ENCODE data around the gene SIRT4.
A peak's percentile ranks its signal among the peaks of the same experiment; 100 is the strongest.

Gene SIRT4

DNA sequence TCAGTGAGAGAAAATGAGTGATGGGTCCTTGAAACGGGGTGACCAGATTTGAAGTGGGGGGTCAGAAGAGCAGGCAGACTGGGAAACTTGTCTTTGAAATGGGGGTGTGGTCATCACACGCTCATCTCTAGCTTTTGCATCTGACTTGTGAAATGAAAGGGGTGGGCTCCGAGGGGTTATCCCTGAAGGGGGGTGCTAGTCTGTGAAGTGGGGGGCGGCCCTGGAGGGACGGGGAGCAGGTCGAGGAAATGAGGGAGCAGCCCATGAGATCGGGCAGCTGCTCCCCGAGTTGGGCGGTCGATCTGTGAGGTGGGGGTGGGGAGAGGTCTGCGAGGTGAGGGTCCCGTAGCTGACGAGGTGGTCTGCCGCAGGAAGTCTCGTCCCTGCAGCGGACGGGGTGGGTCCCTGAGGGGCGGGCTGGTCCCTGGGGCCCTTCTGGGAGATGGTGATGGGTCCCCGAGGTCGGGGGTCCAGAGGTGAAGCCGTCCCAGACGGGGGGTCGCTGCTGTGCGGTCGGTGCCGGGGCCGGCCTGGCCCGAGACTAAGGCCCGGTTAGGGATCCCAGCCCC is 37.1 kb upstream of the SIRT4 start:
- Mint-ChIP-seq H3K4me3 (peak overlapping the region; percentile 99), H3K27me3 (ENCODE audit: low read depth) (no peaks in the 10 kb centered on the region), H3K27ac (peak overlapping the region; percentile 85), H3K9me3 (no peaks in the 10 kb centered on the region), H3K4me1 (ENCODE audit: low read depth) (peaks cover 48% of the 10 kb centered on the region), H3K36me3 (ENCODE audit: low read depth) (peaks cover 44% of the 10 kb centered on the region)
- no peak for DNase-seq (ENCODE audit: low spot score)

DNA sequence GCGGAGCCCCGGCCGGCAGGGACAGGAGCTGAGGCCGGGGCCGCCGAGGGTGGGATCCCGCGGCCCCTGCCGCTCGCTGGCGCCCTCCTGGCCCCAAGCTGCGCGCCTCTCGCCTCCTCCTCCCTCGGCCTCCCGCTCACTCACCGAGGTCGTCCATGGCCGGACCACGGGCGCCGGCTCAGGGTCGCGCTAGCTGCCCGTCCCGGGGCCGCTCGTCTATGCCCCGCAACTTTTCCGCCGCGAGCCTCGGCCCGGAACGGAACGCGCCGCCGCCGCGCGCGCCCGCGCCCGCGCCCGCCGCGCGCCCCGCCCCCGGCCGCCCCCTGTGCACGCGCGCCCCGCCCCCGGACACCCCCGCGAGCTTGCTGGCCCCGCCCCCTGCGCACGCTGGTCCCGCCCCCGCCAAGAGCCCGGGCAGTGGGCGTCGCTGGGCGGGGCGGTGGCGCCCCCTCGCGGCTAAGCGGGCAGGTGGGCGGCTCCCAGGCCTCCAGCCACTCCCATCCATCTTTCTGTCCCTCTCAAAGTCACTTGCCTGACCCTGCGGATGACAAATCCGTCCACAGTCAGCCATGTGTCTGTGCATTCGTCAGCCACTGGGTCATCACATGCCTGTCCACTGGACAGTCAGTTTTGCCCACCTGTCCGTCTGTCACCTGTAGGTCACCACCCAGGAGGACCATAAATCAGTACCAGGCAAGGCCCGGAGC is 36.5 kb upstream of the SIRT4 start, which contains the start of gene PXN:
PXN (minus strand) TSS at position 258 of the 707 bp plus-strand sequence; CDS start at position 157, 101 bp downstream.
- Mint-ChIP-seq H3K36me3 (ENCODE audit: low read depth) (peaks cover 39% of the 10 kb centered on the region), H3K27ac (peak within 1 kb of the TSS; percentile 85), H3K9me3 (no peaks in the 10 kb centered on the region), H3K4me3 (peak within 1 kb of the TSS; percentile 99), H3K27me3 (ENCODE audit: low read depth) (no peaks in the 10 kb centered on the region), H3K4me1 (ENCODE audit: low read depth) (peaks cover 43% of the 10 kb centered on the region)
- DNase-seq (ENCODE audit: low spot score) = peak; percentile 88

DNA sequence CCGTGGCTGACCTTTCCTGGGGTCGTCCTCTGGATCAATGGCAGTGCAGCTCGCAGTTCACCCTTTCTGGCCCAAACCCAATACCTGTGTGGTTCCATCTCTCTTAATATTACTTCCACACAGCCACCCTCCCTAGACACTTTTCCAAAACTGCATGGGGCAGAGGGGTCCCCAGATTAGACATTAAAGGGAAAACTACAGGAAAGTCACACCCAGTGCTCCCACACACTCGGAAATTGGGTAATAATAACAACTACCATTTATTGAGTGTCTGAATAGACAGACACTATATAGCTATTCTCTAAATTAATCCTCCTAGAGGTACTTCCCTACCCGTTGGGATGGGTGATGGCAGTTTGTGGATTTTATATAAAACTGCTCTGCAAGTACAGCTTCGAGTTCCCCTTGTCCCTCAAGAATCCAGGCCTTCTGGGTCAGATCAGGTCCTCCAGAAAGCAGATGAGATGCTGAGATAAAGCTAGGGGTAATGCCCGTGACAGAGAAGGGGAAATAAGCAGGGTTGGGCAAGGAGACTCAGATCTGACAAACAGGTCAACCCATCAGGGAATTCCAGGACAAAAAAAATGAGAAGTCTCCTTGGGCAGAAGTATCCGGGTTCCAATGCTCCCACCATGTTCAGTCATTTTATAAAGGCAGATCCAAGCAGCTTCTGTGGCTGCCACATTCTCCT is 35.8 kb upstream of the SIRT4 start:
- no peaks in the 10 kb centered on the region for H3K9me3 Mint-ChIP-seq
- H3K36me3 Mint-ChIP-seq (ENCODE audit: low read depth) = peaks cover 34% of the 10 kb centered on the region
- H3K4me1 Mint-ChIP-seq (ENCODE audit: low read depth) = peaks cover 36% of the 10 kb centered on the region
- no peaks in the 10 kb centered on the region for H3K27me3 Mint-ChIP-seq (ENCODE audit: low read depth)
- H3K27ac Mint-ChIP-seq = peak overlapping the region; percentile 79
- H3K4me3 Mint-ChIP-seq = peak overlapping the region; percentile 88
- DNase-seq (ENCODE audit: low spot score) = no peak

DNA sequence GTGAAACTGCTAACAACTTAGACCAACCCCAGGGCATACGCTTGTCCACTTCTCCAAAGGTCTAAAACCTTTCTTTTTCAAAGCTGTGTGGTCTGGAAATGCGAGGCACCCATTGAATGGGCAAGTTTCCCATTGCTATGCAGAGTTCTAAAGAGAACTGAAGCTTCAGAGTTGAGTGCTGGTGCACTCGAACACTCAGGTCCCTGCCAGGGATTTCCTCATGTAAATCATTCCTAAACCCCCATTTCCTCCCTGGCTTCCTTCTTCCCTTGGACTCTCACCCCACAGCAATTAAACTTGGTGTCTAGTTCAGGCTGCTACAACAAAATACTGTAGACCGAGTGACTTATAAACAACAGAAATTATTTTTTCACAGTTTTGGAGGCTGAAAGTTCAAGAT is 34.4 kb upstream of the SIRT4 start:
- no peaks in the 10 kb centered on the region for H3K9me3 Mint-ChIP-seq
- peaks cover 22% of the 10 kb centered on the region for H3K36me3 Mint-ChIP-seq (ENCODE audit: low read depth)
- no peak overlapping the region for H3K4me3 Mint-ChIP-seq
- no peaks in the 10 kb centered on the region for H3K27me3 Mint-ChIP-seq (ENCODE audit: low read depth)
- H3K4me1 Mint-ChIP-seq (ENCODE audit: low read depth) = peaks cover 22% of the 10 kb centered on the region
- DNase-seq (ENCODE audit: low spot score) = no peak
- H3K27ac Mint-ChIP-seq = no peak overlapping the region

DNA sequence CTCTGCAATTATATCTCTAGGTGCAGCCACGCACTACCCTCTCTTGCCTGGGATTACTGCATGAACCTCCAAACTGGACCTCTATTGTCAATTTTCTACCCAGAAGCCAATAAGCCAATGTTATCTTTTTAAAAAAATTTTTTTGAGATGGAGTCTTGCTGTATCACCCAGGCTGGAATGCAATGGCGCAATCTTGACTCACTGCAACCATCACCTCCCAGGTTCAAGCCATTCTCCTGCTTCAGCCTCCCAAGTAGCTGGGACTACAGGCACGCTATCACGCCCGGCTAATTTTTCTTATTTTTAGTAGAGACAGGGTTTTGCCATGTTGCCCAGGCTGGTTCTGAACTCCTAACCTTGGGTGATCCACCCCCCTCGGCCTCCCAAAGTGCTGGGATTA is 25.4 kb upstream of the SIRT4 start:
- Mint-ChIP-seq H3K27me3 (ENCODE audit: low read depth) (no peaks in the 10 kb centered on the region), H3K9me3 (no peaks in the 10 kb centered on the region), H3K4me1 (ENCODE audit: low read depth) (no peaks in the 10 kb centered on the region), H3K36me3 (ENCODE audit: low read depth) (no peaks in the 10 kb centered on the region), H3K4me3 (no peak overlapping the region), H3K27ac (no peak overlapping the region)
- no peak for DNase-seq (ENCODE audit: low spot score)

DNA sequence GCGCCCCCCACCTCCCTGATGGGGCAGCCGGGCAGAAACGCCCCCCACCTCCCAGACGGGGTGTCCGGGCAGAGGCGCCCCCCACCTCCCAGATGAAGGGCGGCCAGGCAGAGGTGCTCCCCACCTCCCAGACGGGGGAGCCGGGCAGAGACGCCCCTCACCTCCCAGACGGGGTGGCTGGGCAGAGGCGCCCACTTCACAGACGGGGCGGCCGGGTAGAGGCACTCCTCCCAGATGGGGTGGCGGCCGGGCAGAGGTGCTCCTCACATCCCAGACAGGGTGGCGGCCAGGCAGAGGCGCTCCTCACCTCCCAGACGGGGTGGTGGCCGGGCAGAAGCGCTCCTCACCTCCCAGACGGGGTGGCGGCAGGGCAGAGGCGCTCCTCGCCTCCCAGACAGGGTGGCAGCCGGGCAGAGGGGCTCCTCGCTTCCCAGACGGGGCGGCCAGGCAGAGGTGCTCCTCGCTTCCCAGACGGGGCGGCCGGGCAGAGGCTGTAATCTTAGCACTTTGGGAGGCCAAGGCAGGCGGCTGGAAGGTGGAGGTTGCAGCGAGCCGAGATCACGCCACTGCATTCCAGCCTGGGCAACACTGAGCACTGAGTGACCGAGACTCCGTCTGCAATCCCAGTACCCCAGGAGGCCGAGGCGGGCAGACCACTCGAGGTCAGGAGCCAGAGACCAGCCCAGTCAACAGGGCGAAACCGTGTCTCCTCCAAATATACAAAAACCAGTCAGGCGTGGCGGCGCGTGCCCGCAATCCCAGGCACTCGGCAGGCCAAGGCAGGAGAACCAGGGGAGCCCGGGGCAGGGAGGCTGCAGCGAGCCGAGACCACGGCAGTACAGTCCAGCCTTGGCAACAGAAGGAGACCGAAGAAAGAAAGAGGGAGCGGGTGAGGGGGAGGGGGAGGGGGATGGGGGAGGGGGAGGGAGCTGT is 23.7 kb upstream of the SIRT4 start:
- Mint-ChIP-seq H3K4me1 (ENCODE audit: low read depth) (peaks cover 2% of the 10 kb centered on the region), H3K27ac (no peak overlapping the region), H3K36me3 (ENCODE audit: low read depth) (no peaks in the 10 kb centered on the region), H3K27me3 (ENCODE audit: low read depth) (no peaks in the 10 kb centered on the region), H3K9me3 (no peaks in the 10 kb centered on the region), H3K4me3 (no peak overlapping the region)
- no peak for DNase-seq (ENCODE audit: low spot score)

DNA sequence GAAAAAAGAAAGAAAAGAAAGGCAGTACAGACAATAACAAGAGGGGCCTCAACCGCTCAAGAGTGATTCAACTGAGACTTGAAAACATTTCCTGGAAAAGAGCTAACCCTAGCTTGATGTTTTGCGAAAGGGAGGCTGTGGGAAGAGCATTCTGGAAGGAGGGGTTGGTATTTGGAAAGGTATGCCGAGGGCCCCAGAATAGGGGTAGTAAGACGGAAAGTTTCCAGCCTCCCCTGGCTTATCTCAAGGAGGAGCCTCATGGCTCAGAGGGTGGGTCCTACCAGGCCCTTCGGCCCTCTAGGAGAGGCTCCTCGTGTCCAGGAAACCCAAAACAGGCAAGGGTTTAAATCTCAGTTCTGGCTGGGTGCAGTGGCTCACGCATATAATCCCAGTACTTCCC is 18.8 kb upstream of the SIRT4 start:
- Mint-ChIP-seq H3K27me3 (ENCODE audit: low read depth) (peaks cover 5% of the 10 kb centered on the region), H3K4me3 (no peak overlapping the region), H3K4me1 (ENCODE audit: low read depth) (peaks cover 2% of the 10 kb centered on the region), H3K27ac (no peak overlapping the region), H3K9me3 (no peaks in the 10 kb centered on the region), H3K36me3 (ENCODE audit: low read depth) (no peaks in the 10 kb centered on the region)
- DNase-seq (ENCODE audit: low spot score) = no peak

DNA sequence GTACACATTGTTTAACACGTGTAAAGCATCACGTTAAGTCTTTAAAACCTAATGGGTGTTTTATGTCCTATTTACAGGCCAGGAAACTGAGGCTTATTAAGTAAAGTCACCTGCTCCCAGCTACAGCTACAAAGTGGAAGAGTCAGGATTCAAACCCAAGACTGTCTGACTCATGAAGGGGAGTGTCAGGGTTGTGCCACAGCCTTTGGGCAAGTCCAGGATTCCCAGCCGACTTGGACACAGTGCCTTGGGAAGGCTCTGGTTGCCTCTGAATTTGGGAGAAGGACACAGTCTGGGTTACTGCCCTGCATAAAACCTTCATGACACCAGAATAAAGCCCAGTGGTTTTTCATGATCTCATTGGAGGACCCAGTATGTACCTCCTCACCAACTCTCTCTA is 17.7 kb upstream of the SIRT4 start:
- DNase-seq (ENCODE audit: low spot score) = no peak
- H3K4me3 Mint-ChIP-seq = no peak overlapping the region
- H3K36me3 Mint-ChIP-seq (ENCODE audit: low read depth) = no peaks in the 10 kb centered on the region
- no peaks in the 10 kb centered on the region for H3K9me3 Mint-ChIP-seq
- peaks cover 2% of the 10 kb centered on the region for H3K4me1 Mint-ChIP-seq (ENCODE audit: low read depth)
- H3K27ac Mint-ChIP-seq = no peak overlapping the region
- peaks cover 6% of the 10 kb centered on the region for H3K27me3 Mint-ChIP-seq (ENCODE audit: low read depth)

DNA sequence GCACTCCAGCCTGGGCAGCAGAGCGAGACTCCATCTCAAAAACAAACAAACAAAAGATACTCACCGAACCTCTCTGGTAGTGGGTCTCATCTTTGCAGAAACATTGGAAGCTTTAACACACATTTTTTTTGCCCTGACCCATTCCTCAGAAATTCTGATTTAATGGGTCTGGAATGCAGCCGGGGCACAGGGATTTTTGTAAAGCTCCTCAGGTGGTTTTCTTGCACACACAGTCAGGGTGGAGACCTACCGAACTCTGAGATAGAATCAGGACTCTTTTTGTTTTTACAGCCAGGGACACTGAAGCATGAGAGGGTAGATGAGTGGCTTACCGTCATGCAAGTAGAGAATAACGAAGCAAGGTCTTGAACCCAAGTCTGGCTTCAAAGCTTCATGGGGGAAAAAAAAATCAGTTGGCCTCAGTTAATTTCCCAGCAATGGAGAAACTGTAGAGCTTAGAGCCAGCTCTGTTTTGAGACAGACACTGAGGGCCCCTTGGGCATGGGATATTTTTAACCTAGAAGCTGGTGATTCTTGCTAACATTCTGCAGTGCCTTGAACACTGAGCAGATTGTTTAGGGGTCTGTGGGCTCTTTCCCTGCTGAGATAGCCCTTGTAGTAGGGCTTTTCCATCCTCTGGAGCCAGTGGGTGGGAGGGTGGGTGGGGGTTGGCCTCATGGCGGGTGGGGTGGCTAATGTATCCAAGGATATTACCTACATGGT is 15.2 kb upstream of the SIRT4 start:
- H3K9me3 Mint-ChIP-seq = no peaks in the 10 kb centered on the region
- no peak for DNase-seq (ENCODE audit: low spot score)
- no peak overlapping the region for H3K4me3 Mint-ChIP-seq
- H3K27me3 Mint-ChIP-seq (ENCODE audit: low read depth) = peaks cover 12% of the 10 kb centered on the region
- no peak overlapping the region for H3K27ac Mint-ChIP-seq
- H3K4me1 Mint-ChIP-seq (ENCODE audit: low read depth) = peaks cover 7% of the 10 kb centered on the region
- no peaks in the 10 kb centered on the region for H3K36me3 Mint-ChIP-seq (ENCODE audit: low read depth)

DNA sequence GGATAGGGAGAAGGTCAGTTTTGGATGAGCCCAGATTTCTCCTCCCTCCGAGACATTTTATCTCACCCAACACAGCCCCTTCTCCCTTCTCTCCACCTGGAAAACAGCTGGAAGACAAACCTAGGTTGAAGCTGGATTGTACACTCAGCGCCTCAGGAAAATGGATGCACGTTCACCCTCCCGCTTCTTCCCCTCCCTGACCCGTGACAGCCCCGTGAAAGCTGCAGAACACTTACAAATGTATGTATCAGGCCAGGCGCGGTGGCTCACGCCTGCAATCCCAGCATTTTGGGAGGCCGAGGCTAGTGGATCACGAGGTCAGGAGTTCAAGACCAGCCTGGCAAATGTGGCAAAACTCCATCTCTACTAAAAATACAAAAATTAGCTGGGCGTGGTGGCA is 14.6 kb upstream of the SIRT4 start:
- no peaks in the 10 kb centered on the region for H3K36me3 Mint-ChIP-seq (ENCODE audit: low read depth)

DNA sequence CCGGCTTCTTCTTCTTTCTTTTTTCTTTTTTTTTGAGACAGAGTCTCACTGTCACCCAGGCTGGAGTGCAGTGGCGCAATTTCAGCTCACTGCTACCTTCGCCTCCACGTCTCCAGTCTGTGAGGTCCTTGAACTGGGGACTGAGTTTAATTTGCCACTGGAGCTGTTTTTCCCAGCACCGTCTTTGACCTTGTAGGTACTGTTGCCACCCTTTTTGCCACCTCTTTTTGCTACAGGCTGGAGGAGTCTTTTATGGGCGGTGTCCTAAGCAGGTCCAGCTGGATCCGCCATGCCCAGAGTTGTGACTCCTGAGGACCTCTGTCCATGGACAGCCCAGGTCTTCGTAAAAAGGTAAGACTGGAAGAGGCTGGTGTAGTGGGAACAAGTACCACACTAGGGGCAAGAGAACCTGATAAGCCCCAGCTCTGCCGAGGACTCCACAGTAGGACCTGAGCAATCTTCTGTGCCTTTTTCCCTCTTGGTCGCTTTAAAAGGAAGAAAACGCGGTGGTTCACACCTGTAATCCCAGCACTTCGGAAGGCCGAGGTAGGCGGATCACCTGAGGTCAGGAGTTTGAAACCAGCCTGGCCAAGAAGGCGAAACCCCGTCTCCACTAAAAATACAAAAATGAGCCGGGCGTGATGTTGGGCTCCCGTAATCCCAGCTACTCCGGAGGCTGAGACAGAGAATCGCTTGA is 11.4 kb upstream of the SIRT4 start:
- peak; percentile 49 for DNase-seq (ENCODE audit: low spot score)
- Mint-ChIP-seq H3K4me1 (ENCODE audit: low read depth) (peaks cover 5% of the 10 kb centered on the region), H3K36me3 (ENCODE audit: low read depth) (no peaks in the 10 kb centered on the region), H3K9me3 (no peaks in the 10 kb centered on the region), H3K27me3 (ENCODE audit: low read depth) (peaks cover 12% of the 10 kb centered on the region), H3K4me3 (no peak overlapping the region), H3K27ac (peak overlapping the region; percentile 70)

More for the DNA sequence above, 14.6 kb upstream of the SIRT4 start:
- Mint-ChIP-seq H3K9me3 (no peaks in the 10 kb centered on the region), H3K27me3 (ENCODE audit: low read depth) (peaks cover 12% of the 10 kb centered on the region), H3K4me1 (ENCODE audit: low read depth) (peaks cover 7% of the 10 kb centered on the region), H3K4me3 (no peak overlapping the region), H3K27ac (no peak overlapping the region)
- no peak for DNase-seq (ENCODE audit: low spot score)

DNA sequence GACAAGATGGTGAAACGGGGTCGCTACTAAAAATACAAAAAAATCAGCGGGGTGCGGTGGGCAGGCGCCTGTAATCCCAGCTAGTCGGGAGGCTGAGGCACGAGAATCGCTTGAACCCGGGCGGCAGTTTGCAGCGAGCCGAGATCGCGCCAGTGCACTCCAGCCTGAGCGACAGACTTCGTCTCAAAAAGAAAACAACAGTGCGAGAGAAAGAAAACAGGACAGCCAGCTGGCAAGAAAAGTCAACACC is 9.8 kb upstream of the SIRT4 start:
- Mint-ChIP-seq H3K4me3 (no peak overlapping the region), H3K27me3 (ENCODE audit: low read depth) (peaks cover 12% of the 10 kb centered on the region), H3K4me1 (ENCODE audit: low read depth) (peaks cover 5% of the 10 kb centered on the region), H3K27ac (no peak overlapping the region), H3K36me3 (ENCODE audit: low read depth) (no peaks in the 10 kb centered on the region), H3K9me3 (no peaks in the 10 kb centered on the region)
- DNase-seq (ENCODE audit: low spot score) = no peak
